Brain microvascular endothelial cell (primary cell): ENCODE data around the gene STK10.
"Not testable (repeated sequence)": the region's sequence is repeated elsewhere in the genome, so short reads cannot be mapped to it uniquely, and the experiment has no call there.

ENCODE experiments used
- DNase-seq: peaks from one replicate; pipeline ENCODE4 v3.0.0-alpha.2; 2020
- H3K27ac ChIP-seq: fragments of 250-450 bp; sonication (Bioruptor Pico); 2 replicates; pipeline ENCODE4 v1.5.1; 2020; ENCODE audit warnings: mild to moderate bottlenecking, moderate library complexity
- H3K27me3 ChIP-seq: fragments of 250-450 bp; sonication (Bioruptor Pico); replicated peaks from 2 replicates; pipeline ENCODE4 v1.5.1; 2020; ENCODE audit warnings: mild to moderate bottlenecking
- H3K36me3 ChIP-seq: fragments of 250-450 bp; sonication (Bioruptor Pico); replicated peaks from 2 replicates; pipeline ENCODE4 v1.5.1; 2020; ENCODE audit warnings: mild to moderate bottlenecking
- H3K4me3 ChIP-seq: 2 replicates; pipeline ENCODE4 v1.5.1; 2011; ENCODE audit warnings: low read depth, mild to moderate bottlenecking, control low read depth, low read length, moderate library complexity
- in situ Hi-C: cut with HindIII; loops from 2 replicates; pipeline ENCODE4 v1.10.0; 2017; ENCODE audit warnings: low sequenced_read_pairs, low pct_ligation_motif_present
- TF ChIP-seq, protein P1 (sequence below): IDR thresholded peaks from 2 replicates; pipeline ENCODE4 v1.5.1; 2011; ENCODE audit warnings: low read depth, mild to moderate bottlenecking, moderate library complexity, low read length, control low read depth, inconsistent platforms; ENCODE audit errors: missing control alignments

The STK10 gene

DNA sequence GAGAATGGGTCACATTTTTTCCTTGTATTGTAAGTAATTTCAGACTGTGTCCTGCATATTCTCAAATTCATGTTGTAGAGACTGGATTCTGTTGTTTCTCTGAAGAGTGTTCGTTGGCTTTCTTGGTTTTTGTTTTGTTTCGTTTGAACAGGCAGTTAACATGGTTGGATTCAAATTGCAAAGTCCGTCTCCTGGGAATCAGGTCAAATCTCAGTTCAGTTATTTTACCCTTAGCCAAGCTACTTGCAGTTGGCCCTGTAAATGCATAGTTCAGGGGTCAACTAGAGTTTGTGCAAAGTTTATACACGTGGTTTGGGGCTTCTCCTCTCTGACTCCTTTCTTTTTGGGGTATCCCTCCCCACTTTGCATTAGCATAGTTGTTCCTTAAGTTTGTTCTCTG is 159.9 kb downstream of the STK10 start:
- H3K27ac ChIP-seq: no peak overlapping the region
- H3K27me3 ChIP-seq: no peaks in the 10 kb centered on the region
- DNase-seq: no peak
- no peak overlapping the region for H3K4me3 ChIP-seq
- TF ChIP-seq, protein P1, sequence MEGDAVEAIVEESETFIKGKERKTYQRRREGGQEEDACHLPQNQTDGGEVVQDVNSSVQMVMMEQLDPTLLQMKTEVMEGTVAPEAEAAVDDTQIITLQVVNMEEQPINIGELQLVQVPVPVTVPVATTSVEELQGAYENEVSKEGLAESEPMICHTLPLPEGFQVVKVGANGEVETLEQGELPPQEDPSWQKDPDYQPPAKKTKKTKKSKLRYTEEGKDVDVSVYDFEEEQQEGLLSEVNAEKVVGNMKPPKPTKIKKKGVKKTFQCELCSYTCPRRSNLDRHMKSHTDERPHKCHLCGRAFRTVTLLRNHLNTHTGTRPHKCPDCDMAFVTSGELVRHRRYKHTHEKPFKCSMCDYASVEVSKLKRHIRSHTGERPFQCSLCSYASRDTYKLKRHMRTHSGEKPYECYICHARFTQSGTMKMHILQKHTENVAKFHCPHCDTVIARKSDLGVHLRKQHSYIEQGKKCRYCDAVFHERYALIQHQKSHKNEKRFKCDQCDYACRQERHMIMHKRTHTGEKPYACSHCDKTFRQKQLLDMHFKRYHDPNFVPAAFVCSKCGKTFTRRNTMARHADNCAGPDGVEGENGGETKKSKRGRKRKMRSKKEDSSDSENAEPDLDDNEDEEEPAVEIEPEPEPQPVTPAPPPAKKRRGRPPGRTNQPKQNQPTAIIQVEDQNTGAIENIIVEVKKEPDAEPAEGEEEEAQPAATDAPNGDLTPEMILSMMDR: no peak
- no peaks in the 10 kb centered on the region for H3K36me3 ChIP-seq
- in situ Hi-C loops: no loop called here

DNA sequence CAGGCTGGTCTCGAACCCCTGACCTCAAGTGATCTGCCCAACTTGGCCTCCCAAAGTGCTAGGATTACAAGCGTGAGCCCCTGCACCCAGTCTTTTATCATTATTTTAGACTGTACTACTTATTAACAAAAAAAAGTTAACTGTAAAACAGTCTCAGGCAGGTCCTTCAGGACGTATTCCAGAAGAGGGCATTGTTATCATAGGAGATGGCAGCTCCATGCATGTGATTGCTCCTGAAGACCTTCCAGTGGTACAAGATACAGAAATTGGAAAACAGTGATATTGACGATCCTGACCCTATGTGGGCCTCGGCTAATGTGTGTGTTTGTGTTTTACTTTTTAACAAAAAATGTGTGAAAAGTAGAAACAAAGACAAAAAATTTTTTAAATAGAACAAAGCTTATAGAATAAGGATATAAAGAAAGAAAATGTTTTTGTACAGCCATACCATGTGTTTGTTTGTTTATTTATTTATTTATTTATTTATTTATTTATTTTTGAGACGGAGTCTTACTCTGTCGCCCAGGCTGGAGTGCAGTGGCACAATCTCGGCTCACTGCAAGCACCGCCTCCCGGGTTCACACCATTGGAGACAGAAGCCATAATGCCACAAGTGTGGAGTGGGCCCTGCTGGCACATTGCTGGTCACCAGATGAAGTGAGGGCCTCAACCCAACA is 167.8 kb downstream of the STK10 start:
- H3K36me3 ChIP-seq, H3K4me3 ChIP-seq, H3K27me3 ChIP-seq, H3K27ac ChIP-seq, DNase-seq, in situ Hi-C loops: not testable (repeated sequence)
- TF ChIP-seq, protein P1: peak; percentile 23

DNA sequence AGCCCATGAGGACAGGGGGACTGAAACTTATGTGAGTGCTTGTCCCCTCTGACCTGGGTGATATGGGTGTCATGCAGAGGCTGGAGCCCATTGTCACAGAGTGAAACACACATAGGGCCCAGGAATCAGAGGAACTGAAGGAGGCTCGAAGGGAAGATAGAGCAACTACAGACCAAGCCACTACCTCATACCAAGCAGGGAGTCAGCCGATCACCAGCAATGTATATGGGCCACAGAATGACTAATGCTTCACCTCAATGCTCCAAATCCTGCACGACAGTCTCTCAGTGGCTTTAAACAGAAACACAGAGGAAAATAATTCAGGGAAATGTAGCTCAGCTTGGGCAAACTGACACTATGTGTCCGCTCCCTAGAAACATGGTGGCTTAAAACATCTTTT is 172.7 kb downstream of the STK10 start:
- in situ Hi-C loops: no loop called here
- DNase-seq: no peak
- no peaks in the 10 kb centered on the region for H3K27me3 ChIP-seq
- TF ChIP-seq, protein P1: no peak
- no peak overlapping the region for H3K27ac ChIP-seq
- no peak overlapping the region for H3K4me3 ChIP-seq
- no peaks in the 10 kb centered on the region for H3K36me3 ChIP-seq

DNA sequence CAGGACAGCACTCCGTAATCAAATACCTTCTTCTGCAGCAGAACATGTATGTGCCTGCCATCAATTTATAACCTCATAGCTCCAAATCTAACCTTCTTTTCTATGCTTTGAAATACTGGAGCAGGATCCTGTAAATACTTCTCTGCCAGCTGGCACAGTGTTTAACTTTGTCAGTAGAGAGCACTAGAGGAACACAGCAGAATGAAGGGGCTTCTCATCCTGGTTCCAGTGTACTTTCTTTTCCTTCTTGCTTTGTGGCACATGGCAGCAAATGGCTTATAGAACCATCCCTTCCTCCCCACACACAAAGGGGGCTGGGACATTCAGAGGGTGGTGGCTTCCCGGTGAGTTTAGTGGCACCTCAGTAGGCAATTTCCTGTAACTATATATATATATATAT is 177.7 kb downstream of the STK10 start:
- no peaks in the 10 kb centered on the region for H3K36me3 ChIP-seq
- DNase-seq: peak; percentile 39
- in situ Hi-C loops: no loop called here
- TF ChIP-seq, protein P1: peak; percentile 54
- peak overlapping the region; percentile 94 for H3K27ac ChIP-seq
- H3K4me3 ChIP-seq: no peak overlapping the region
- H3K27me3 ChIP-seq: no peaks in the 10 kb centered on the region

DNA sequence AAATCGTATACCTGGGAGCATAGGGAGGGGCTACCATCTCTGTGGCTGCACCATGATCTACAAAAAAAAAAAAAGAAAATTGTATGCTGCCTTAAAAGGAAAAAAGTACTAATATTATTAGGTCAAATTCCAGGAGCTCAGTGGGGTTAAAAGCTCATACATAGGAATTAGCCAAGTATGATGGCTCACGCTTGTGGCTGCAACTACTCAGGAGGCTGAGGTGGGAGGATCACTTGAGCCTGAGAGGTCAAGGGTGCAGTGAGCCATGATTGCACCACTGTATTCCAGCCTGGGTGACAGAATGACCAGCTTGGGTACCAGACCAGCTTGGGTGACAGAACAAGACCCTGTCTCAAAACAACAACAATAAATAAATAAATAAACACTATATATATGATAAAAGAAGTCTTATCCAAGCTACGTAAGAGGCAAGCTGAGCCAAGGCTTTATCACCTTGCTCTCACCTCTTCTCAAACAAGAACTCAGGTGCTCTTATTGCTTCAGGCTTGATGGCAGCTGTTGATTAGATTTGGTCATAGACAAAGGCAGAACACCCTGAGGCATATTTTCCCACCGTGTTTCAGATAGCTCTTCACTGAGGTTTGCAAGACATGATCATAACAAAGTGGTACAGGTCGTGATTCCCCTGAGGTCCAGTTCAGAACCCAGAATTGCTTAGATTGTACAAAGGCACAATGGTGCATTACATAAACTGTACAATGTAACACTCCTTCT is 178.3 kb downstream of the STK10 start:
- peak; percentile 45 for DNase-seq

More for the DNA sequence above, 178.3 kb downstream of the STK10 start:
- TF ChIP-seq, protein P1: no peak
- H3K36me3 ChIP-seq: no peaks in the 10 kb centered on the region
- no peaks in the 10 kb centered on the region for H3K27me3 ChIP-seq
- peak overlapping the region; percentile 94 for H3K27ac ChIP-seq
- in situ Hi-C loops: no loop called here
- H3K4me3 ChIP-seq: no peak overlapping the region
